MM.1S (cell line): Measurements from ENCODE around the gene PSTPIP1.

Experiments used
- DNase-seq: peaks from one replicate; pipeline ENCODE4 v3.0.0-alpha.2; 2015
- H2AFZ ChIP-seq: fragments of 300-600 bp; sonication (generic); 2 replicates; pipeline ENCODE4 v1.6.0; 2016; ENCODE audit warnings: antibody characterized with exemption, low read length
- H3F3A ChIP-seq: fragments of 300-600 bp; sonication (generic); 2 replicates; pipeline ENCODE4 v1.6.1; 2016; ENCODE audit warnings: mild to moderate bottlenecking, antibody characterized with exemption, low read length, moderate library complexity, mixed read lengths; ENCODE audit not compliant: insufficient read depth
- H3K27ac ChIP-seq: fragments of 300-600 bp; sonication (generic); 2 replicates; pipeline ENCODE4 v1.5.1; 2016; ENCODE audit warnings: mild to moderate bottlenecking, low read length
- H3K27me3 ChIP-seq: fragments of 300-600 bp; sonication (generic); replicated peaks from 2 replicates; pipeline ENCODE4 v1.6.0; 2016; ENCODE audit warnings: low read length; ENCODE audit not compliant: insufficient read depth
- H3K36me3 ChIP-seq: fragments of 300-600 bp; sonication (generic); replicated peaks from 2 replicates; pipeline ENCODE4 v1.6.1; 2016; ENCODE audit warnings: mild to moderate bottlenecking, low read length, mixed read lengths; ENCODE audit not compliant: insufficient read depth
- H3K4me1 ChIP-seq: fragments of 300-600 bp; sonication (generic); 2 replicates; pipeline ENCODE4 v1.6.1; 2016; ENCODE audit warnings: low read length, mixed read lengths
- H3K4me2 ChIP-seq: fragments of 300-600 bp; sonication (generic); 2 replicates; pipeline ENCODE4 v1.6.0; 2016; ENCODE audit warnings: low read depth, low read length
- H3K4me3 ChIP-seq: fragments of 300-600 bp; sonication (generic); 2 replicates; pipeline ENCODE4 v1.5.1; 2016; ENCODE audit warnings: low read length, mixed read lengths
- H3K79me2 ChIP-seq: fragments of 300-600 bp; sonication (generic); 2 replicates; pipeline ENCODE4 v1.6.1; 2016; ENCODE audit warnings: mixed run types, low read length, mixed read lengths
- H3K9ac ChIP-seq: fragments of 300-600 bp; sonication (generic); 2 replicates; pipeline ENCODE4 v1.6.1; 2016; ENCODE audit warnings: low read length, mixed read lengths
- H3K9me2 ChIP-seq: fragments of 300-600 bp; sonication (generic); replicated peaks from 2 replicates; pipeline ENCODE4 v1.6.1; 2016; ENCODE audit warnings: mild to moderate bottlenecking, low read length, mixed read lengths; ENCODE audit not compliant: insufficient read depth
- H3K9me3 ChIP-seq: fragments of 300-600 bp; sonication (generic); replicated peaks from 2 replicates; pipeline ENCODE4 v1.6.1; 2016; ENCODE audit warnings: mild to moderate bottlenecking, low read length, mixed read lengths; ENCODE audit not compliant: insufficient read depth
- H4K20me1 ChIP-seq: fragments of 300-600 bp; sonication (generic); 2 replicates; pipeline ENCODE4 v1.6.1; 2016; ENCODE audit warnings: mild to moderate bottlenecking, low read length, moderate library complexity, mixed read lengths; ENCODE audit not compliant: insufficient read depth
- CTCF ChIP-seq: fragments of 300-600 bp; sonication (generic); IDR thresholded peaks from 2 replicates; pipeline ENCODE4 v1.5.1; 2016; ENCODE audit warnings: antibody characterized with exemption, low read length, mixed read lengths
- EZH2 ChIP-seq: fragments of 300-600 bp; sonication (generic); optimal IDR thresholded peaks from 2 replicates; pipeline ENCODE3; 2017; ENCODE audit warnings: low read depth, mild to moderate bottlenecking, antibody characterized with exemption, low read length, mixed read lengths
- EZH2phosphoT487 ChIP-seq: fragments of 300-600 bp; sonication (generic); IDR thresholded peaks from 2 replicates; pipeline ENCODE4 v1.6.1; 2018; ENCODE audit warnings: antibody characterized with exemption, low read length

PSTPIP1 gene

DNA sequence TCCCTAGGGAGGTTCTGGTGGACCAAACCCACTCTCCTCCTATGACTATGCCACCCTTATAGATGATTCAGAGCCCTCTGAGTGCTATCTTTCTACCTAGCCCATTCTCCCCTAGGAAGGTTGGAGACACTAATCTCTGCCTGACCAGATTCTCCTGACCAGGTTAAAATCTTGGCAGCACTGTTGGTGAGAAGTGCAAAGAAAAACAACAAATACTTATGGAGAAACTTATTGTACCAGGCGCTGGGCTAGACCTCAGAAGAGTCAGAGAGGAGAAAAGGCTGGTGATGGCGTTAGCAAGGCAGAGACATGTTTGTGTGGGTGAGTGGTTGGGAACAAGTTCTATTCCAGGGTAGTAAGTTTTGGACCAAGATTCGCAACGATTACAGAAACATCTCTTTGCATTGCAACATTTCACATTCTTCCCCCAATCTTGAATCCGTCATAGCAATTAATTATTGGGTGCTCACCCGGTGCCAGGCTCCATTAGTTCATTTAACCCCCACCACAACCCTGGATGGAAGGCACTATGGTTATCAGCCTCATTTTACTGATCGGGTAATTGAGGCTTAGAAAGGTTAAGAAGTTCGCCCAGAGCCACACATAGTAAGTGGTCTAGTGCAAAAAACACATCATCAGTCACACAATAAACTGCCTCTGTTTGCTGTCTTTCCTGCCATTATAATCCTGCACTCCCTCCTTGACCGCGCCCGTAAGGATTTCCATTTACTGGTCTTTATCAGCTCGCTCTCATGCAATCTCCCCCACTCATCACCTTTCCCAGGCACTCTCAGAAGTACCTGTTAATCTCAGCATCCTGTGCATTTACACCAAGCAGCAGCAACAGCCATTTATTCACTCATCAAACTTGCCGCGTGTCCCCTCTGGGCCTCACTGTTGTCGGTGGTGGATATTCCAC is 76.6 kb downstream of the PSTPIP1 start:
- peak overlapping the region; percentile 53 for H3K4me2 ChIP-seq
- no peaks in the 10 kb centered on the region for H3K9me2 ChIP-seq
- H3K79me2 ChIP-seq = peaks cover 39% of the 10 kb centered on the region
- H3K9ac ChIP-seq = peak overlapping the region; percentile 78; the same call in 1 of the 2 replicates
- no peaks in the 10 kb centered on the region for H3K36me3 ChIP-seq
- H3K4me1 ChIP-seq = peaks cover 14% of the 10 kb centered on the region
- peak overlapping the region; percentile 88 for H2AFZ ChIP-seq
- H3K27me3 ChIP-seq = no peaks in the 10 kb centered on the region; the same call in 1 of the 2 replicates
- no peaks in the 10 kb centered on the region for H3F3A ChIP-seq
- no peaks in the 10 kb centered on the region for H3K9me3 ChIP-seq
- no peak overlapping the region; the same call in 1 of the 2 replicates for H3K27ac ChIP-seq
- no peaks in the 10 kb centered on the region for H4K20me1 ChIP-seq
- DNase-seq = no peak
- H3K4me3 ChIP-seq = peak overlapping the region; percentile 73; the same call in 1 of the 2 replicates
- no peak for TF ChIP-seq CTCF
- no peak for TF ChIP-seq EZH2phosphoT487
- no peak for TF ChIP-seq EZH2

DNA sequence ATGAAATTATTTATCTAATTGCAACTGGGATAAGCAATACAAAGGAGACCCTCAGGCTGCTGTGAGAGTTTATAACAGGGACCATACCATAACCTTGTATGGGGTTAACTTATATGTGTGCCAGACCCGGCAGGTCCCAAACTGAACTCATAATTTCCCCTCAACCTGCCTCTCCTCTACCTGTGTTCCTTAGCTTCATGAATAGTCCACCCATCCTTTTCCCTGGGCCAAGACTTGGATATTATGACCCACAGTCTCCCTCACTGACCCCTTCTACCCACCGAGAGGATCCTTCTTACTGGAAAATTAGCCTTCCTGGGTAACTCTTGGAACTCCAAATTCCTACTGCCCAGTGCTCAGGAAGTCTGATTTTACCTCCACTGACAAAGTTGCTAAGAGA is 79.4 kb downstream of the PSTPIP1 start:
- Histone ChIP-seq H3K4me1 (peaks cover 7% of the 10 kb centered on the region), H3K9ac (no peak overlapping the region), H3K9me2 (no peaks in the 10 kb centered on the region), H3K9me3 (no peaks in the 10 kb centered on the region), H3K27me3 (no peaks in the 10 kb centered on the region; the same call in 1 of the 2 replicates), H3K4me3 (no peak overlapping the region), H3K27ac (no peak overlapping the region), H3K79me2 (peaks cover 11% of the 10 kb centered on the region), H3K36me3 (no peaks in the 10 kb centered on the region), H3F3A (no peaks in the 10 kb centered on the region), H3K4me2 (no peak overlapping the region), H4K20me1 (no peaks in the 10 kb centered on the region), H2AFZ (no peak overlapping the region)
- DNase-seq = no peak
- TF ChIP-seq EZH2 (no peak), CTCF (no peak), EZH2phosphoT487 (no peak)

GRCh38 chr15:77075528-77075927 is 80.6 kb downstream of the PSTPIP1 start:
- Histone ChIP-seq H3K9me2 (no peaks in the 10 kb centered on the region), H3K27me3 (no peaks in the 10 kb centered on the region; the same call in 1 of the 2 replicates), H3K9me3 (no peaks in the 10 kb centered on the region), H4K20me1 (no peaks in the 10 kb centered on the region), H3K27ac (no peak overlapping the region), H3K79me2 (no peaks in the 10 kb centered on the region), H2AFZ (no peak overlapping the region), H3K4me1 (peaks cover 4% of the 10 kb centered on the region), H3F3A (no peaks in the 10 kb centered on the region), H3K36me3 (no peaks in the 10 kb centered on the region), H3K4me2 (no peak overlapping the region), H3K9ac (no peak overlapping the region), H3K4me3 (no peak overlapping the region)
- no peak for DNase-seq
- TF ChIP-seq EZH2 (no peak), EZH2phosphoT487 (no peak), CTCF (no peak)
